ENCODE data around the gene SERPINA9.
"Not testable (repeated sequence)": the region's sequence is repeated elsewhere in the genome, so short reads cannot be mapped to it uniquely, and the experiment has no call there.

Gene SERPINA9, protein sequence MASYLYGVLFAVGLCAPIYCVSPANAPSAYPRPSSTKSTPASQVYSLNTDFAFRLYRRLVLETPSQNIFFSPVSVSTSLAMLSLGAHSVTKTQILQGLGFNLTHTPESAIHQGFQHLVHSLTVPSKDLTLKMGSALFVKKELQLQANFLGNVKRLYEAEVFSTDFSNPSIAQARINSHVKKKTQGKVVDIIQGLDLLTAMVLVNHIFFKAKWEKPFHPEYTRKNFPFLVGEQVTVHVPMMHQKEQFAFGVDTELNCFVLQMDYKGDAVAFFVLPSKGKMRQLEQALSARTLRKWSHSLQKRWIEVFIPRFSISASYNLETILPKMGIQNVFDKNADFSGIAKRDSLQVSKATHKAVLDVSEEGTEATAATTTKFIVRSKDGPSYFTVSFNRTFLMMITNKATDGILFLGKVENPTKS

DNA sequence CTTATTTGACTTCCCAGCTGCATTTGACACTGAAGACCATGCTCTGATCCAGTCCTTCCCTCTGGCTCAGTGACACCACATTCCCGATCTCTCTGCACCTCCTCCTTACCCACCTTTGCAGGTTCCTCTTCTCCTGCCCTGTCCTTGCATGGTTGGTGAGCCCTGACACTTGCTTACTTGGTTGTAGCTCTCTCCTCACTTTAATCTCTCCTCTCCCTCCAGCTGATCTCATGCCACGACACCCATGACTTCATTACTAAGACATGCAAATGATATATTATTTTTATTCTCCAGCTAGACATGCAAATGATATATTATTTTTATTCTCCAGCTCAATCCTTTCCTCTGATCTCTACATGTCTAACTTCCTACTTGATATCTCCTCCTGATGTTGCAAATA lies at the start of gene SERPINA9:
SERPINA9 (minus strand) TSS at position 175 of the 400 bp plus-strand sequence. CDS start 6,357 bp downstream, outside the sequence.
- no peak for DNase-seq (ENCODE audit: low read depth in 4 of 4, low spot score in 1 of 4)

GRCh38 chr14:94524093-94524492 lies 48.1 kb upstream of the SERPINA9 start:
- no peak for DNase-seq (ENCODE audit: low read depth in 4 of 4, low spot score in 1 of 4)

GRCh38 chr14:94523265-94523664 lies 47.3 kb upstream of the SERPINA9 start:
- DNase-seq (ENCODE audit: low read depth in 4 of 4, low spot score in 1 of 4): no peak

DNA sequence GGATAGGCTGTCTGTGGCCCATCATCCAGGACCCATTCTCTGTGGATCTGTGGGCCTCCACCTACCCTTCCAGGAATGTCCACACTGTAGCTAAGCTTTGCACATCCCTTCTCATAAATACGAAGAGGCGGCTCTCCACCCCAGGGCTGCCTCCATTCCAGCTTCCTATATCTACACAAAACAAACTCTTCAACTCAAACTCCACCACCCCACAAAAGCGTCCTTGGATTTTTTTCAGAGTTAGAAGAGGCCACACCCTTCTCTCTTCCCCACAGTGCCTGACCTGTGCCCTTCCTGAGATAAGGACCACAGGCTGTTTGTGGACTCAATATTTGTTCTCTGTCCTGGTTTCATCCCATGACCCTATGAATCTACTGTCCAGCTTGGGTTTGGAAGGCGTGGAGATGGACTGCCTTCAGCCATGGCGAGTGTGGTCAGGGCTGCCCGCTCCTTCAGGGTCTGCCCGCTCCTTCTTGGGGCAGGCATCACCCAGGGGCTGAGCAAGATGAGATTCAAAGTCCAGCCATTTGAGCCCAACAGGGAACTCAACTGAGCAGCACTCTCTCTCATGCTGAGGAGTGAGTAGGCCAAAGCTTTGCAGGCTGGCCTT lies 46.2 kb upstream of the SERPINA9 start:
- no peak for DNase-seq (ENCODE audit: low read depth in 4 of 4, low spot score in 1 of 4)

DNA sequence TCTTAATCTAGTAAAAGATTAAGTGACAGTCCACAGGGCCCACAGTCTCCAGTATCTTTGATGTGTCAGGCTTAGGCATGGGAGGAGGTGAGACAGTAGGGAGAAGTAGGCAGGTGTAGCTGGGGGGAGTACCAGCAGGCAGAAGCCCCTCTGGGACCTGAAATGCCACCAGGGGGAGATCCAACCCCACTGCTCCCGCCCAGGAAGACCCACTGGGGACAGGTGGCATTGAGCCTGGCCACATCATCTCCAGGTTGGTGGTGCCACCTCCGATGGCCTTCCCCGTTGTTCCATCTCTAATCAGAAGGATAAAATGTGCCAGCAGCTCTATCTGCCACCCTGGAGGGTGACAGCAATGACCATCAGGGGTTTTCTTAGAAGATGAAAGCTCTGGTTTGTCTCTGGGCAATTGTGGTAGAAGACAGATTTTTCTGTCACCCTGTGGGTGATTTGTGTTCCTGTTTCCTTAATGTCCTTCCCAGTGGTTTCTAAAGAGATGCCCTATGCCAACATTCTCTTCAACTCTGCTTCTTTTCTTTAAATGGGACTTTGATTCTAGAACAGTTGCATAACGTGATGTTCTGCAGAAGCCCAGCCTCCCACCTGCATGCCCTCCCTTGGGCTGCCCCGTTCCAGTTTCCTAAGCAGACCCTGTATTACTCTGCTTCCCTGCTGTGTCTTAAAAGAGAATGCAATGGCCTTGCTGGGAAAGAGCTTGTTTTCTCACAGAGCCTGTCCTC lies 45.5 kb upstream of the SERPINA9 start:
- no peak for DNase-seq (ENCODE audit: low read depth in 4 of 4, low spot score in 1 of 4)

- no peak for DNase-seq (ENCODE audit: low read depth in 4 of 4, low spot score in 1 of 4)
Observed at GRCh38 chr14:94517641-94518257, 41.8 kb upstream of the SERPINA9 start.

GRCh38 chr14:94517248-94517640 lies 41.2 kb upstream of the SERPINA9 start:
- no peak for DNase-seq (ENCODE audit: low read depth in 4 of 4, low spot score in 1 of 4)

DNA sequence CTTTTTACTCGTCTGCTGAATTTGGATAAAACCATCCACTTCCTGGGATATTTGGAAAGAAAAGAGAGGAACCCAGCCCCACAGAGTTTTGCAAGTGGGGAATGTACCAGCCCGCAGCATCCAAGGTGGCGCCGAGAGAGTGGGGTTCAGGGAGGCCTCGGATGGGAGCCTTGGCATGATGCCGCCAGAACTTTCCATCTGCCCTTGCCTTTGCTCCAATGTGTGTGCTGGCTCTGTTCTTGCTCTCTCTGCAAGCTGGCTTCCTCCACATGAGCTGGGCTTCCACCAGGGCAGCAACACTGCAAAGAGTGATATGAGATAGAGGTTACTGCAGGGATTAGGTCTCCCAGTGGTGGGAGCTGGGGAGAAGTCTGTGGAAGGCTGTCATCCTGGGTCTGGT lies 39.9 kb upstream of the SERPINA9 start:
- no peak for DNase-seq (ENCODE audit: low read depth in 4 of 4, low spot score in 1 of 4)

DNA sequence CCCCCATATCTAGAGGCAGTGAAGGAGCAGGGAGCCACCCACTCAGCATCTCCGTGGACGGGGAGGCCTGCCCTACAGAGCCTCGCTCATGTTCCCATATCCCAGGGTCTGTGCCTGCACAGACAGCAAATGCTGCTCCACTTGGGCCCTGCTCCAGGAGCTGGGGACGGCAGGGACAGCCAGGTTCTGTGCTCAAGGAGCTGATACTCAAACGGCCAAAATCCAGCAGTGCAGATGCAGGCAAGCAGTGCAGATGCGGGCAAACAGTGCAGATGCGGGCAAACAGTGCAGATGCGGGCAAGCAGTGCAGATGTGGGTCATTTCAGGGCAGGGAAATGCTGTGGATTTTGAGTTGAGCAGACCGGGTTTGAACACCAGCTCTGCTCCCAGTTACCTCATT lies 39.4 kb upstream of the SERPINA9 start:
- no peak for DNase-seq (ENCODE audit: low read depth in 4 of 4, low spot score in 1 of 4)

DNA sequence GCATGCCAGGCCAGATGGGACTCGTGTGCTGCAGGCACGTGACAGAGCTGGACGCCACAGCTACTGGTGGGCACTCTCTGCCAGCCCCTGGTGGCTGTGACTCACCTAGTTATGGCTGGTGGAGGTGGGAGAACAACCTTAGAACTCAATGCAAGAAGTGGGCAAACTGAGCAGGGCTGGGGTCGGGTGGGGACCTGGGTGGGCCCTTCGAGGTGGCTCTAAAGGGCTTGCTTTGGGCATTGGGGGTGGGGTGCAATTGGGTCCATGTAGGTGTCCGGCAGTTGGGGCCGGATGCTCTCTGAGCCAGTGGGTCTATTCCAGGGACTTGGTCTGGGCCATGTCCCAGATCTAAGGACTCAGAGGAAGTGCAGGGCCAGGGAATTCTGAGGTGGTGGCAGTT lies 38.4 kb upstream of the SERPINA9 start:
- no peak for DNase-seq (ENCODE audit: low read depth in 4 of 4, low spot score in 1 of 4)

- DNase-seq (ENCODE audit: low read depth in 4 of 4, low spot score in 1 of 4): not testable (repeated sequence)
Observed at GRCh38 chr14:94510481-94510880, 34.5 kb upstream of the SERPINA9 start.

GRCh38 chr14:94509356-94509755 lies 33.4 kb upstream of the SERPINA9 start, which contains the start of gene SERPINA12:
Gene SERPINA12, minus strand, starts transcription at chr14:94509469. Its CDS starts 11,072 bp downstream, at chr14:94498397.
- DNase-seq (ENCODE audit: low read depth in 4 of 4, low spot score in 1 of 4): no peak

DNA sequence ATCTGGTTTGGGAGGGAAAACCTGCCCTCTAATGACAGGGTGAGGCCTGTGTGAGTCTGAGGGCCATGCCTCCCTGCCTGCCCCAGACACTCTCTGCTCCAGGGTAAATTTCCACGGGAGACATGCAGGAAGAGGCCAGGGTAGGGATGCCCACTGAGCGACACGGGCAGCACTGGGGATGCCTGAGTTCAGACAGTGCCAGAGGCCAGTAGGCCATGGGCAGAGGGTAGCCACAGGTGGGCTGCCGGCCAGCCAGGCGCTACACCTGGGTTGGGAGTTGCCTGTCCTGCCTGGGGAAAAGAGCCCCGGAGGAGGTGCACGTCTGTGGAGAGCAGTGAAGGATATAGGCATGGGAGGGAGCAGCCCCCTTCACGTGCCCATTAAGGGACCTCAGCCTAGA lies 29.6 kb upstream of the SERPINA9 start:
- DNase-seq (ENCODE audit: low read depth in 4 of 4, low spot score in 1 of 4): no peak

- no peak for DNase-seq (ENCODE audit: low read depth in 4 of 4, low spot score in 1 of 4)
Observed at GRCh38 chr14:94505206-94505605, 29.2 kb upstream of the SERPINA9 start.

GRCh38 chr14:94501588-94502516 lies 25.9 kb upstream of the SERPINA9 start:
- no peak for DNase-seq (ENCODE audit: low read depth in 4 of 4, low spot score in 1 of 4)

- DNase-seq (ENCODE audit: low read depth in 4 of 4, low spot score in 1 of 4): no peak
Observed at GRCh38 chr14:94500264-94500663, 24.3 kb upstream of the SERPINA9 start.

GRCh38 chr14:94499673-94500072 lies 23.7 kb upstream of the SERPINA9 start:
- no peak for DNase-seq (ENCODE audit: low read depth in 4 of 4, low spot score in 1 of 4)

GRCh38 chr14:94498215-94498614 lies 22.2 kb upstream of the SERPINA9 start:
- no peak for DNase-seq (ENCODE audit: low read depth in 4 of 4, low spot score in 1 of 4)

- no peak for DNase-seq (ENCODE audit: low read depth in 4 of 4, low spot score in 1 of 4)
Observed at GRCh38 chr14:94494085-94494484, 18.1 kb upstream of the SERPINA9 start.

DNA sequence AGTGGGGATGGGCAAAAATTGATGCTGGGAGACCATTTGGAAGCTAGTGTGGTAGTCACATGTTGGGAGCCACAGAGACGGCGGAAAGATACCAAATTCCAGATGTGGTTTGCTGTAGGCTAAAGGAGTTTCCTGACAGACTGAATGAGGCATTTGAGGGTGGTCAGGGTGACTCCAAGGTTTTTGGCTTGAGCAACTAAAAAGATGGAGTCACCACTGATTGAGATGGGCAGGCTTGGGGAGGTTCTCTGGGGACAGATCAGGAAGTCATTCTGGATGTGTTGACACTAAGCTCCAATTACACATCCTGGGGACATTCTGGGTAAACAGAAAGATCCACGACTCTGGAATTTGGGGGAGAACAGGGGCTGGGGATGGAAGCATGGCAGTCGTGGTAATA lies 15.5 kb upstream of the SERPINA9 start:
- DNase-seq (ENCODE audit: low read depth in 4 of 4, low spot score in 1 of 4): no peak

Measured in stimulated activated CD4-positive, alpha-beta T cell treated with anti-CD3 and anti-CD28 coated beads, Interleukin-1b, Interleukin-23, amount 100 ng/mL, for 24 hours (primary cell).